ENCODE results near the gene POLR1E. TPM values are rescaled to one million over a fixed set of nuclear protein-coding genes. Genes with fewer than 3 reads are reported as not detected.

POLR1E gene
- total and polyA plus RNA-seq, 12 donors = 5.0 to 28.8 (median 17.5) TPM

- intact Hi-C loops (cut with DNase I) = no loop called here
- Histone ChIP-seq H3K36me3 (peaks cover 0 to 82% (median 37%) of the 10 kb centered on the region in 9 donors), H3K9me3 (no peaks in the 10 kb centered on the region), H3K4me3 (no peak overlapping the region), H3K27ac (no peak overlapping the region), H3K27me3 (no peaks in the 10 kb centered on the region), H3K4me1 (peaks cover 0 to 13% (median 3%) of the 10 kb centered on the region in 9 donors)
- ATAC-seq (no peak), DNase-seq (no peak)
- TF ChIP-seq CTCF (IDR thresholded peaks at IDR 0.05) = no peak
- WGBS, 2 donors = 89 to 96% methylated on average over 5 of the region's 5 CpGs
Measured at GRCh38 chr9:37443566-37443965, 42.2 kb upstream of the POLR1E start.

GRCh38 chr9:37444890-37445289 lies 40.9 kb upstream of the POLR1E start:
- TF ChIP-seq CTCF (IDR thresholded peaks at IDR 0.05) = no peak
- WGBS, 2 donors = 76 to 83% methylated on average over 2 of the region's 2 CpGs
- Histone ChIP-seq H3K4me3 (no peak overlapping the region), H3K27me3 (no peaks in the 10 kb centered on the region), H3K4me1 (peaks cover 0 to 5% (median 0%) of the 10 kb centered on the region in 9 donors), H3K27ac (no peak overlapping the region), H3K36me3 (peaks cover 0 to 82% (median 26%) of the 10 kb centered on the region in 9 donors), H3K9me3 (no peaks in the 10 kb centered on the region)
- DNase-seq = no peak
- intact Hi-C loops (cut with DNase I) = no loop called here
- ATAC-seq = no peak

GRCh38 chr9:37445832-37446231 lies 39.9 kb upstream of the POLR1E start:
- intact Hi-C loops (cut with DNase I) = no loop called here
- TF ChIP-seq CTCF (IDR thresholded peaks at IDR 0.05) = no peak

GRCh38 chr9:37446401-37446800 lies 39.3 kb upstream of the POLR1E start:
- intact Hi-C loops (cut with DNase I) = no loop called here
- WGBS, 2 donors = 89 to 94% methylated on average over 4 of the region's 4 CpGs
- ATAC-seq = no peak
- Histone ChIP-seq H3K4me3 (no peak overlapping the region), H3K27me3 (no peaks in the 10 kb centered on the region), H3K36me3 (peaks cover 0 to 70% (median 11%) of the 10 kb centered on the region in 9 donors), H3K4me1 (peaks cover 0 to 5% (median 0%) of the 10 kb centered on the region in 9 donors), H3K27ac (no peak overlapping the region), H3K9me3 (no peaks in the 10 kb centered on the region)
- DNase-seq = no peak
- no peak for TF ChIP-seq CTCF (IDR thresholded peaks at IDR 0.05)

More at GRCh38 chr9:37445832-37446231, 39.9 kb upstream of the POLR1E start:
- Histone ChIP-seq H3K36me3 (peaks cover 0 to 75% (median 17%) of the 10 kb centered on the region in 9 donors), H3K4me3 (no peak overlapping the region), H3K27ac (no peak overlapping the region), H3K27me3 (no peaks in the 10 kb centered on the region), H3K9me3 (no peaks in the 10 kb centered on the region), H3K4me1 (peaks cover 0 to 5% (median 0%) of the 10 kb centered on the region in 9 donors)
- WGBS, 2 donors = 94 to 95% methylated on average over 6 of the region's 6 CpGs
- no peak for ATAC-seq
- no peak for DNase-seq

Measured in heart right ventricle (tissue), 16 donors.